HEK293 (cell line): ENCODE results near the gene PFAS.

Source experiments
- FEZF1 ChIP-seq: fragments of 450-650 bp; formaldehyde crosslinking; IDR thresholded peaks from 2 replicates; pipeline ENCODE4 v1.5.1; 2016; ENCODE audit warnings: missing biosample characterization, missing genetic modification characterization
- MEIS1 ChIP-seq: sonication (generic); formaldehyde crosslinking; IDR thresholded peaks from 2 replicates; pipeline ENCODE4 v1.8.1; 2022; ENCODE audit warnings: missing genetic modification reagents, mild to moderate bottlenecking, borderline replicate concordance
- OVOL3 ChIP-seq: fragments of 450-650 bp; formaldehyde crosslinking; IDR thresholded peaks from 2 replicates; pipeline ENCODE4 v1.5.1; 2016; ENCODE audit warnings: missing biosample characterization, missing genetic modification characterization
- ZBTB8A ChIP-seq: fragments of 450-650 bp; formaldehyde crosslinking; IDR thresholded peaks from 2 replicates; pipeline ENCODE4 v1.5.1; 2016; ENCODE audit warnings: missing biosample characterization, missing genetic modification characterization
- ZFHX2 ChIP-seq: fragments of 450-650 bp; formaldehyde crosslinking; conservative IDR thresholded peaks from 2 replicates; pipeline ENCODE4 v1.5.1; 2016; ENCODE audit warnings: missing biosample characterization, missing genetic modification characterization
- ZFP3 ChIP-seq: fragments of 450-650 bp; formaldehyde crosslinking; IDR thresholded peaks from 2 replicates; pipeline ENCODE4 v1.5.1; 2016; ENCODE audit warnings: low read depth, missing biosample characterization, missing genetic modification characterization
- ZNF112 ChIP-seq: fragments of 450-650 bp; formaldehyde crosslinking; IDR thresholded peaks from 2 replicates; pipeline ENCODE4 v1.5.0; 2017; ENCODE audit warnings: missing biosample characterization, missing genetic modification characterization
- ZNF148 ChIP-seq: fragments of 450-650 bp; formaldehyde crosslinking; IDR thresholded peaks from 2 replicates; pipeline ENCODE4 v1.5.0; 2017; ENCODE audit warnings: missing biosample characterization, missing genetic modification characterization, borderline replicate concordance
- ZNF26 ChIP-seq: fragments of 450-650 bp; formaldehyde crosslinking; IDR thresholded peaks from 2 replicates; pipeline ENCODE4 v1.5.1; 2016; ENCODE audit warnings: missing biosample characterization, missing genetic modification characterization
- ZNF280D ChIP-seq: fragments of 450-650 bp; formaldehyde crosslinking; IDR thresholded peaks from 2 replicates; pipeline ENCODE4 v1.5.1; 2016; ENCODE audit warnings: missing biosample characterization, missing genetic modification characterization
- ZNF354C ChIP-seq: fragments of 450-650 bp; formaldehyde crosslinking; IDR thresholded peaks from 2 replicates; pipeline ENCODE4 v1.5.1; 2016; ENCODE audit warnings: missing biosample characterization, missing genetic modification characterization, low read depth, borderline replicate concordance
- ZNF510 ChIP-seq: fragments of 450-650 bp; formaldehyde crosslinking; IDR thresholded peaks from 2 replicates; pipeline ENCODE4 v1.5.1; 2018; ENCODE audit warnings: mild to moderate bottlenecking, missing genetic modification characterization, missing biosample characterization; ENCODE audit not compliant: insufficient replicate concordance
- ZNF571 ChIP-seq: fragments of 450-650 bp; formaldehyde crosslinking; IDR thresholded peaks from 2 replicates; pipeline ENCODE4 v1.5.0; 2017; ENCODE audit warnings: missing biosample characterization, missing genetic modification characterization
- ZNF704 ChIP-seq: fragments of 450-650 bp; formaldehyde crosslinking; IDR thresholded peaks from 2 replicates; pipeline ENCODE4 v1.5.1; 2016; ENCODE audit warnings: missing biosample characterization, missing genetic modification characterization
- ZNF747 ChIP-seq: fragments of 450-650 bp; formaldehyde crosslinking; IDR thresholded peaks from 2 replicates; pipeline ENCODE4 v1.5.1; 2016; ENCODE audit warnings: missing biosample characterization, missing genetic modification characterization
- TF ChIP-seq, protein P1 (sequence below): fragments of 450-650 bp; formaldehyde crosslinking; IDR thresholded peaks from 2 replicates; pipeline ENCODE4 v1.5.1; 2016; ENCODE audit warnings: missing biosample characterization, missing genetic modification characterization
- TF ChIP-seq, protein P2 (sequence below): fragments of 450-650 bp; formaldehyde crosslinking; IDR thresholded peaks from 2 replicates; pipeline ENCODE4 v1.5.1; 2017; ENCODE audit warnings: missing biosample characterization, missing genetic modification characterization
- TF ChIP-seq, protein P3 (sequence below): fragments of 450-650 bp; formaldehyde crosslinking; IDR thresholded peaks from 2 replicates; pipeline ENCODE4 v1.5.1; 2016; ENCODE audit warnings: missing biosample characterization, missing genetic modification characterization, borderline replicate concordance
- TF ChIP-seq, protein P4 (sequence below): fragments of 450-650 bp; IDR thresholded peaks from 2 replicates; pipeline ENCODE4 v1.5.1; 2018; ENCODE audit warnings: missing biosample characterization, missing genetic modification characterization

The PFAS gene

GRCh38 chr17:8222630-8223355 is 26.3 kb upstream of the PFAS start (continued):
- TF ChIP-seq, protein P1, sequence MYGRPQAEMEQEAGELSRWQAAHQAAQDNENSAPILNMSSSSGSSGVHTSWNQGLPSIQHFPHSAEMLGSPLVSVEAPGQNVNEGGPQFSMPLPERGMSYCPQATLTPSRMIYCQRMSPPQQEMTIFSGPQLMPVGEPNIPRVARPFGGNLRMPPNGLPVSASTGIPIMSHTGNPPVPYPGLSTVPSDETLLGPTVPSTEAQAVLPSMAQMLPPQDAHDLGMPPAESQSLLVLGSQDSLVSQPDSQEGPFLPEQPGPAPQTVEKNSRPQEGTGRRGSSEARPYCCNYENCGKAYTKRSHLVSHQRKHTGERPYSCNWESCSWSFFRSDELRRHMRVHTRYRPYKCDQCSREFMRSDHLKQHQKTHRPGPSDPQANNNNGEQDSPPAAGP (tag by site-specific recombination), result peak; percentile 89
- TF ChIP-seq ZNF747 (tag by site-specific recombination) (no peak), MEIS1 (CRISPR knock-in tag) (peak; percentile 90), ZNF510 (tag by site-specific recombination) (no peak), ZNF26 (tag by site-specific recombination) (no peak), ZNF354C (no peak), ZFHX2 (tag by site-specific recombination) (peak; percentile 82), OVOL3 (no peak), ZNF571 (tag by site-specific recombination) (no peak), ZNF280D (tag by site-specific recombination) (peak; percentile 94), ZNF704 (tag by site-specific recombination) (no peak), ZBTB8A (no peak), ZNF112 (no peak), FEZF1 (tag by site-specific recombination) (0 out of 2 replicates have a peak, but pooled peaks have one; percentile 7), ZNF148 (tag by site-specific recombination) (peak; percentile 70; the same call in 1 of the 2 replicates), ZFP3 (no peak)
- TF ChIP-seq, protein P2, sequence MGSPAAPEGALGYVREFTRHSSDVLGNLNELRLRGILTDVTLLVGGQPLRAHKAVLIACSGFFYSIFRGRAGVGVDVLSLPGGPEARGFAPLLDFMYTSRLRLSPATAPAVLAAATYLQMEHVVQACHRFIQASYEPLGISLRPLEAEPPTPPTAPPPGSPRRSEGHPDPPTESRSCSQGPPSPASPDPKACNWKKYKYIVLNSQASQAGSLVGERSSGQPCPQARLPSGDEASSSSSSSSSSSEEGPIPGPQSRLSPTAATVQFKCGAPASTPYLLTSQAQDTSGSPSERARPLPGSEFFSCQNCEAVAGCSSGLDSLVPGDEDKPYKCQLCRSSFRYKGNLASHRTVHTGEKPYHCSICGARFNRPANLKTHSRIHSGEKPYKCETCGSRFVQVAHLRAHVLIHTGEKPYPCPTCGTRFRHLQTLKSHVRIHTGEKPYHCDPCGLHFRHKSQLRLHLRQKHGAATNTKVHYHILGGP, result 0 out of 2 replicates have a peak, but pooled peaks have one; percentile 30
- TF ChIP-seq, protein P3, sequence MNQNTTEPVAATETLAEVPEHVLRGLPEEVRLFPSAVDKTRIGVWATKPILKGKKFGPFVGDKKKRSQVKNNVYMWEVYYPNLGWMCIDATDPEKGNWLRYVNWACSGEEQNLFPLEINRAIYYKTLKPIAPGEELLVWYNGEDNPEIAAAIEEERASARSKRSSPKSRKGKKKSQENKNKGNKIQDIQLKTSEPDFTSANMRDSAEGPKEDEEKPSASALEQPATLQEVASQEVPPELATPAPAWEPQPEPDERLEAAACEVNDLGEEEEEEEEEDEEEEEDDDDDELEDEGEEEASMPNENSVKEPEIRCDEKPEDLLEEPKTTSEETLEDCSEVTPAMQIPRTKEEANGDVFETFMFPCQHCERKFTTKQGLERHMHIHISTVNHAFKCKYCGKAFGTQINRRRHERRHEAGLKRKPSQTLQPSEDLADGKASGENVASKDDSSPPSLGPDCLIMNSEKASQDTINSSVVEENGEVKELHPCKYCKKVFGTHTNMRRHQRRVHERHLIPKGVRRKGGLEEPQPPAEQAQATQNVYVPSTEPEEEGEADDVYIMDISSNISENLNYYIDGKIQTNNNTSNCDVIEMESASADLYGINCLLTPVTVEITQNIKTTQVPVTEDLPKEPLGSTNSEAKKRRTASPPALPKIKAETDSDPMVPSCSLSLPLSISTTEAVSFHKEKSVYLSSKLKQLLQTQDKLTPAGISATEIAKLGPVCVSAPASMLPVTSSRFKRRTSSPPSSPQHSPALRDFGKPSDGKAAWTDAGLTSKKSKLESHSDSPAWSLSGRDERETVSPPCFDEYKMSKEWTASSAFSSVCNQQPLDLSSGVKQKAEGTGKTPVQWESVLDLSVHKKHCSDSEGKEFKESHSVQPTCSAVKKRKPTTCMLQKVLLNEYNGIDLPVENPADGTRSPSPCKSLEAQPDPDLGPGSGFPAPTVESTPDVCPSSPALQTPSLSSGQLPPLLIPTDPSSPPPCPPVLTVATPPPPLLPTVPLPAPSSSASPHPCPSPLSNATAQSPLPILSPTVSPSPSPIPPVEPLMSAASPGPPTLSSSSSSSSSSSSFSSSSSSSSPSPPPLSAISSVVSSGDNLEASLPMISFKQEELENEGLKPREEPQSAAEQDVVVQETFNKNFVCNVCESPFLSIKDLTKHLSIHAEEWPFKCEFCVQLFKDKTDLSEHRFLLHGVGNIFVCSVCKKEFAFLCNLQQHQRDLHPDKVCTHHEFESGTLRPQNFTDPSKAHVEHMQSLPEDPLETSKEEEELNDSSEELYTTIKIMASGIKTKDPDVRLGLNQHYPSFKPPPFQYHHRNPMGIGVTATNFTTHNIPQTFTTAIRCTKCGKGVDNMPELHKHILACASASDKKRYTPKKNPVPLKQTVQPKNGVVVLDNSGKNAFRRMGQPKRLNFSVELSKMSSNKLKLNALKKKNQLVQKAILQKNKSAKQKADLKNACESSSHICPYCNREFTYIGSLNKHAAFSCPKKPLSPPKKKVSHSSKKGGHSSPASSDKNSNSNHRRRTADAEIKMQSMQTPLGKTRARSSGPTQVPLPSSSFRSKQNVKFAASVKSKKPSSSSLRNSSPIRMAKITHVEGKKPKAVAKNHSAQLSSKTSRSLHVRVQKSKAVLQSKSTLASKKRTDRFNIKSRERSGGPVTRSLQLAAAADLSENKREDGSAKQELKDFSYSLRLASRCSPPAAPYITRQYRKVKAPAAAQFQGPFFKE, result no peak
- TF ChIP-seq, protein P4, sequence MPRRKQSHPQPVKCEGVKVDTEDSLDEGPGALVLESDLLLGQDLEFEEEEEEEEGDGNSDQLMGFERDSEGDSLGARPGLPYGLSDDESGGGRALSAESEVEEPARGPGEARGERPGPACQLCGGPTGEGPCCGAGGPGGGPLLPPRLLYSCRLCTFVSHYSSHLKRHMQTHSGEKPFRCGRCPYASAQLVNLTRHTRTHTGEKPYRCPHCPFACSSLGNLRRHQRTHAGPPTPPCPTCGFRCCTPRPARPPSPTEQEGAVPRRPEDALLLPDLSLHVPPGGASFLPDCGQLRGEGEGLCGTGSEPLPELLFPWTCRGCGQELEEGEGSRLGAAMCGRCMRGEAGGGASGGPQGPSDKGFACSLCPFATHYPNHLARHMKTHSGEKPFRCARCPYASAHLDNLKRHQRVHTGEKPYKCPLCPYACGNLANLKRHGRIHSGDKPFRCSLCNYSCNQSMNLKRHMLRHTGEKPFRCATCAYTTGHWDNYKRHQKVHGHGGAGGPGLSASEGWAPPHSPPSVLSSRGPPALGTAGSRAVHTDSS (tag by site-specific recombination), result no peak; the same call in none of the 2 replicates
